Uterus (tissue), 4 donors: ENCODE measurements around the gene GTF2F2. TPM values are rescaled to one million over a fixed set of nuclear protein-coding genes. Genes with fewer than 3 reads are reported as not detected.
"Not testable (repeated sequence)": the region's sequence is repeated elsewhere in the genome, so short reads cannot be mapped to it uniquely, and the experiment has no call there.

Source experiments
- DNase-seq, 2 donors: peaks; one replicate each; pipeline ENCODE4 v3.0.0-alpha.2; 2019 to 2020
- H3K27ac ChIP-seq, 2 donors: fragments of 200-600 bp; sonication (generic); 1 replicate in 1 of 2; 2 replicates in 1 of 2; pipeline ENCODE4 v1.5.1; 2016 to 2018
- H3K27me3 ChIP-seq, 2 donors: fragments of 200-600 bp; sonication (generic); one replicate each; pipeline ENCODE4 v1.5.1; 2018 to 2019; ENCODE audit warnings: control low read depth in 1 of 2
- H3K36me3 ChIP-seq, 2 donors: fragments of 200-600 bp; sonication (generic); one replicate each; pipeline ENCODE4 v1.5.1; 2019; ENCODE audit warnings: control low read depth in 1 of 2
- H3K4me1 ChIP-seq, 2 donors: fragments of 200-600 bp; sonication (generic); one replicate each; pipeline ENCODE4 v1.5.1; 2018 to 2019; ENCODE audit warnings: control low read depth in 1 of 2
- H3K4me3 ChIP-seq, 2 donors: fragments of 200-600 bp; sonication (generic); 1 replicate in 1 of 2; 2 replicates in 1 of 2; pipeline ENCODE4 v1.5.1; 2018 to 2019; ENCODE audit warnings: mild to moderate bottlenecking in 1 of 2
- H3K9me3 ChIP-seq, 2 donors: fragments of 200-600 bp; sonication (generic); one replicate each; pipeline ENCODE4 v1.5.1; 2019; ENCODE audit warnings: control low read depth in 1 of 2
- POLR2A ChIP-seq, 2 donors: fragments of 450-650 bp; IDR thresholded peaks; one replicate each; pipeline ENCODE4 v1.6.1; 2016; ENCODE audit warnings: antibody characterized with exemption in 2 of 2, mild to moderate bottlenecking in 1 of 2, moderate library complexity in 1 of 2
- intact Hi-C: fragments of 100-400 bp; cut with DNase I; formaldehyde crosslinking; loops from one replicate; pipeline ENCODE4 v1.15.1; 2023; ENCODE audit warnings: low total_unique reads
- total RNA-seq, 4 donors: library from RNA; depleted of rRNA in 3 of 4; stranded (reverse); fragments of >200 nt in 3 of 4; gene quantifications; one replicate each; pipeline versions ENCODE4 v1.1.0 to v1.2.4, GENCODE V29; 2014 to 2023
- TF ChIP-seq, protein P1 (sequence below), 4 experiments: fragments of 200-600 bp in 2 of 4; fragments of 450-650 bp in 2 of 4; sonication (generic) in 2 of 4; IDR thresholded peaks; one replicate each; pipeline ENCODE4 v1.5.1; 2016 to 2019; ENCODE audit warnings: antibody characterized with exemption in 4 of 4, mild to moderate bottlenecking in 2 of 4, moderate library complexity in 1 of 4
- donor health status: DM: yes; HTN: yes; CAD: no.

GTF2F2 gene
- total RNA-seq, 4 donors from 2014 or later = 6.2 to 35.1 (median 20.9) TPM

DNA sequence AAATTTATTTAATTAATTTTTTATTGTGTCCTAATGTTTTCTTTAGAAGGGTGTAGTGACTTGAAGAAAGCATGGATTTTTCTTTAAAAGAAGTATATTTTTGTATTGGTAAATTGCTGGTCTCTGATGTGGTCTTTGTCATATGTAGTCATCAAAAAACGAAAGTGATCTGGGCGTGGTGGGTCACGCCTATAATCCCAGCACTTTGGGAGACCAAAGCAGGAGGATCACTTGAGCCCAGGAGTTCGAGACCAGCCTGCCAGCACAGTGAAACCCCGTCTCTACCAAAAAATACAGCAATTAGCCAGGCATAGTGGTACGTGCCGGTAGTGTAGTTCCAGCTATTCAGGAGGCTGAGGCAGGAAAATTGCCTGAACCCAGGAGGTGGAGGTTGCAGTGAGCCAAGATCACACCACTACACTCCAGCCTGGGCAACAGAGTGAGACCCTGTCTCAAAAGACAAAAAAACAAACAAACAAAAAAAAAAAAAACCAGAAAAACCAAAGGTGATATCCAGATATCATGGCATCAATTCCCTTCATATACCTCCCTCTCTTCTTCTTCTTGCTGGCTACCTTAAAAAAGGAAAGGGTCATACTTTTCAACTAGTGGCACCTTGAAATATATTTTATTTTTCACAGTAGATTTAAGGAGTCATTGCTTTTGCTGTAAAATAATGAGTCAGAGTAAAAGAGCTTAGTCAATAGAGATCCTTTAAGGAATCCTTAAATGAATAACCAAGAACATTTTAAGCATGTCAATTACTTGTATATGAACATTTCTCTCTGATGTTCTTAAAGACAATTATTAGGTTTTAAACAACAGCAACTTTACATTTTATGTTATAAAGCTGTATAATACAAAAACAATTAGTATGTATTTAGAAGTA is 60.6 kb downstream of the GTF2F2 start:
- Histone ChIP-seq H3K4me3 (no peak overlapping the region), H3K9me3 (no peaks in the 10 kb centered on the region), H3K27me3 (no peaks in the 10 kb centered on the region), H3K27ac (no peak overlapping the region), H3K4me1 (no peaks in the 10 kb centered on the region), H3K36me3 (no peaks in the 10 kb centered on the region)
- no peak for DNase-seq
- TF ChIP-seq, protein P1, sequence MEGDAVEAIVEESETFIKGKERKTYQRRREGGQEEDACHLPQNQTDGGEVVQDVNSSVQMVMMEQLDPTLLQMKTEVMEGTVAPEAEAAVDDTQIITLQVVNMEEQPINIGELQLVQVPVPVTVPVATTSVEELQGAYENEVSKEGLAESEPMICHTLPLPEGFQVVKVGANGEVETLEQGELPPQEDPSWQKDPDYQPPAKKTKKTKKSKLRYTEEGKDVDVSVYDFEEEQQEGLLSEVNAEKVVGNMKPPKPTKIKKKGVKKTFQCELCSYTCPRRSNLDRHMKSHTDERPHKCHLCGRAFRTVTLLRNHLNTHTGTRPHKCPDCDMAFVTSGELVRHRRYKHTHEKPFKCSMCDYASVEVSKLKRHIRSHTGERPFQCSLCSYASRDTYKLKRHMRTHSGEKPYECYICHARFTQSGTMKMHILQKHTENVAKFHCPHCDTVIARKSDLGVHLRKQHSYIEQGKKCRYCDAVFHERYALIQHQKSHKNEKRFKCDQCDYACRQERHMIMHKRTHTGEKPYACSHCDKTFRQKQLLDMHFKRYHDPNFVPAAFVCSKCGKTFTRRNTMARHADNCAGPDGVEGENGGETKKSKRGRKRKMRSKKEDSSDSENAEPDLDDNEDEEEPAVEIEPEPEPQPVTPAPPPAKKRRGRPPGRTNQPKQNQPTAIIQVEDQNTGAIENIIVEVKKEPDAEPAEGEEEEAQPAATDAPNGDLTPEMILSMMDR (IDR thresholded peaks at IDR 0.05) = no peak
- no peak for TF ChIP-seq POLR2A (IDR thresholded peaks at IDR 0.05)
- intact Hi-C loops = no loop called here

DNA sequence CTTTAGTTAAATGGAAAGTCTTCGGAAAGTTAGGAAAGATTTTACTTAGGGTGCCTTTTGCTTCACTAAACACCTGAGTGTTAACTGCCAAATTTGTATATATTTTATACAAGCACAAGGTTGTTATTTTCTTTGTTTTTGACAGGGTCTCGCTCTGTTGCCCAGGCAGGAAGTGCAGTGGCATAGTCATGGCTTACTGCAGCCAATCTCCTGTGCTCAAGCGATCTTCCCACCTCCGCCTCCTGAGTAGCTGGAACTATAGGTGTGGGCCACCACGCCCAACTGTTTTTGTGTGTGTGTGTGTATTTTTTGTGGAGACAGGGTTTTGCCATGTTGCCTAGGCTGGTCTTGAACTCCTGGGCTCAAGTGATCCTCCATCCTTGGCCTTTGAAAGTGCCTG is 64.4 kb downstream of the GTF2F2 start:
- DNase-seq = no peak
- intact Hi-C loops = no loop called here

DNA sequence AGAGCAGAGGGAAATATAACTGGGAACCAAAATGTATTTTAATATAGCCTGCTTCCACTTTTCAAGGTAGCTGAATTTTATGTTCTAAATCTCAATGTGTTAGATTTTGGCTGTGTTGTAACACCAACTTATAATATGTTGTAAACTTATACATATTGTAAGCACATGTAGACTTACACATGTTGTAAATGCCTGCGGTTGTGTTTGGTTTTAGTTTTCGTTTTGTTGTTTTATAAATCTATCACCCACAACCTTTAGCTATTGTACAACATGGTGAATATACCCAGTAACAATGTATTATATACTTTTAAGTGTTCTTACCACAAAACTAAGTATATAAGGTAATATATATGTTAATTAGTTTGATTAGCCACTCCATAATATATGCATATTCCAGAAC is 65.0 kb downstream of the GTF2F2 start:
- no peaks in the 10 kb centered on the region for H3K36me3 ChIP-seq
- H3K27ac ChIP-seq = no peak overlapping the region
- no peak overlapping the region for H3K4me3 ChIP-seq
- no peaks in the 10 kb centered on the region for H3K27me3 ChIP-seq
- no peak for DNase-seq
- intact Hi-C loops = no loop called here
- no peaks in the 10 kb centered on the region for H3K4me1 ChIP-seq
- TF ChIP-seq POLR2A (IDR thresholded peaks at IDR 0.05) = no peak
- TF ChIP-seq, protein P1 (IDR thresholded peaks at IDR 0.05) = no peak
- no peaks in the 10 kb centered on the region for H3K9me3 ChIP-seq

More for the DNA sequence above, 64.4 kb downstream of the GTF2F2 start:
- Histone ChIP-seq H3K27me3 (no peaks in the 10 kb centered on the region), H3K36me3 (no peaks in the 10 kb centered on the region), H3K4me3 (no peak overlapping the region), H3K9me3 (no peaks in the 10 kb centered on the region), H3K4me1 (no peaks in the 10 kb centered on the region), H3K27ac (no peak overlapping the region)
- TF ChIP-seq, protein P1 (IDR thresholded peaks at IDR 0.05) = no peak
- no peak for TF ChIP-seq POLR2A (IDR thresholded peaks at IDR 0.05)

DNA sequence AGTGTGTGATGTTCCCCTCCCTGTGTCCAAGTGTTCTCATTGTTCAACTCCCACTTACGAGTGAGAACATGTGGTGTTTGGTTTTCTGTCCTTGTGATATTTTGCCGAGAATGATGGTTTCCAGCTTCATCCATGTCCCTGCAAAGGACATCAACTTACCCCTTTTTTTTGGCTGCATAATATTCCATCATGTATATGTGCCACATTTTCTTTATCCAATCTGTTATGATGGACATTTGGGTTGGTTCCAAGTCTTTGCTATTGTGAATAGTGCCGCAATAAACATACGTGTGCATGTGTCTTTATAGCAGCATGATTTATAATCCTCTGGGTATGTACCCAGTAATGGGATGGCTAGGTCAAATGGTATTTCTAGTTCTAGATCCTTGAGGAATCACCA is 68.8 kb downstream of the GTF2F2 start:
- H3K36me3 ChIP-seq, intact Hi-C loops: not testable (repeated sequence)

DNA sequence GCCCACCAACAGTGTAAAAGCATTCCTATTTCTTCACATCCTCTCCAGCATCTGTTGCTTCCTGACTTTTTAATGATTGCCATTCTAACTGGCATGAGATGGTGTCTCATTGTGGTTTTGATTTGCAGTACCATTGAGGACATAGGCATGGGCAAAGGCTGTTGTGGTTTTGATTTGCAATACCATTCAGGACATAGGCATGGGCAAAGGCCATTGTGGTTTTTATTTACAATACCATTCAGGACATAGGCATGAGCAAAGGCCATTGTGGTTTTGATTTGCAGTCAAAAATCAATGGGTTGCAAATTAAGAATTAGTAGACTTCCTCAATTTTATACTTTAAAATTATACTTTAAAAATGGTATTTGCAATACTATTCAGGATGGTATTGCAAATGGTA is 69.2 kb downstream of the GTF2F2 start:
- H3K9me3 ChIP-seq, H3K27ac ChIP-seq, H3K4me3 ChIP-seq, H3K4me1 ChIP-seq, DNase-seq, H3K27me3 ChIP-seq, H3K36me3 ChIP-seq, intact Hi-C loops: not testable (repeated sequence)

More for the DNA sequence above, 68.8 kb downstream of the GTF2F2 start:
- not testable (repeated sequence) for H3K4me1 ChIP-seq, H3K27me3 ChIP-seq, DNase-seq, H3K9me3 ChIP-seq, H3K27ac ChIP-seq, H3K4me3 ChIP-seq

DNA sequence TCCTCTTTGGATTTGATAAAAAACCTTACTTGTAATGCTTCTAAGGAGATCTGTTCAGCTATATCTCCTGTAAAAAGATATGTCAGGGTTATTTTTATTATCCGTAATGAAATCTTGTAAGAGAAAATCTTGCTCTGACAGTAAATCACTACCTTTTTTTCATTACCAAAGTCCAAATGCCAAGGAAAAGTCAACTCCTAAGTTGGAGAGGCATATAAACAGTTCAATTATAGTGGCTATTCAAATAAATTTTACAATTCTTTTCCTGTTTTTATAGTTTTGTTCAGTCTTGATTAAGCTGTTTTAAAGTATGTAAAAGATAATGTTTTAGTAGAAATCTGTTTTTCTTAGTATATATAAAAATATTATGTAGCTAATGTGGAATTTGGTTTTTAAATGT is 71.6 kb downstream of the GTF2F2 start:
- intact Hi-C loops = no loop called here
- Histone ChIP-seq H3K36me3 (no peaks in the 10 kb centered on the region), H3K4me3 (no peak overlapping the region), H3K27ac (no peak overlapping the region), H3K4me1 (no peaks in the 10 kb centered on the region), H3K27me3 (no peaks in the 10 kb centered on the region), H3K9me3 (no peaks in the 10 kb centered on the region)
- DNase-seq = no peak
- no peak for TF ChIP-seq POLR2A (IDR thresholded peaks at IDR 0.05)
- TF ChIP-seq, protein P1 (IDR thresholded peaks at IDR 0.05) = no peak
